G401 (cell line): ENCODE measurements around the gene ALKAL2. TPM values are rescaled to one million over a fixed set of nuclear protein-coding genes. Genes with fewer than 3 reads are reported as not detected.
A peak's percentile ranks its signal among the peaks of the same experiment; 100 is the strongest.

Source experiments
- DNase-seq: peaks from one replicate; pipeline ENCODE4 v3.0.0-alpha.2; 2015; ENCODE audit warnings: low spot score
- in situ Hi-C: cut with HindIII; loops from 2 replicates; pipeline ENCODE4 v1.10.0; 2016; ENCODE audit warnings: low sequenced_read_pairs, mixed read lengths
- total RNA-seq: library from RNA; depleted of rRNA; stranded (reverse); fragments of >200 nt; shearing (Covaris generic); gene quantifications from 2 replicates; pipeline ENCODE4 v1.2.3, GENCODE V29; 2014

ALKAL2 gene
- total RNA-seq, 1 experiment from 2014 or later: not detected

- in situ Hi-C loops: no loop called here
- no peak for DNase-seq
Observed at GRCh38 chr2:296354-296753, 8.5 kb upstream of the ALKAL2 start.

GRCh38 chr2:295090-295489 is 7.2 kb upstream of the ALKAL2 start:
- no peak for DNase-seq
- in situ Hi-C loops: no loop called here

GRCh38 chr2:290090-290722 is 2.3 kb upstream of the ALKAL2 start:
- peak; percentile 62 for DNase-seq
- in situ Hi-C loops: no loop called here

- in situ Hi-C loops: no loop called here
- DNase-seq: peak; percentile 10
Observed at GRCh38 chr2:289362-290089, 1.6 kb upstream of the ALKAL2 start.

GRCh38 chr2:288758-289361 is 969 bp upstream of the ALKAL2 start:
- in situ Hi-C loops: no loop called here
- DNase-seq: no peak

GRCh38 chr2:287471-287885 is 413 bp downstream of the ALKAL2 start:
- DNase-seq: no peak
- in situ Hi-C loops: no loop called here

- in situ Hi-C loops: no loop called here
- no peak for DNase-seq
Observed at GRCh38 chr2:286774-287392, 1.0 kb downstream of the ALKAL2 start.

GRCh38 chr2:286035-286434 is 1.9 kb downstream of the ALKAL2 start:
- no peak for DNase-seq

GRCh38 chr2:285531-285930 is 2.4 kb downstream of the ALKAL2 start:
- DNase-seq: no peak
- in situ Hi-C loops: no loop called here

More at GRCh38 chr2:286035-286434, 1.9 kb downstream of the ALKAL2 start:
- in situ Hi-C loops: no loop called here

GRCh38 chr2:284896-285492 is 2.9 kb downstream of the ALKAL2 start:
- in situ Hi-C loops: no loop called here
- DNase-seq: no peak

GRCh38 chr2:283996-284794 is 3.7 kb downstream of the ALKAL2 start:
- in situ Hi-C loops: no loop called here
- DNase-seq: no peak

GRCh38 chr2:282371-283263 is 5.3 kb downstream of the ALKAL2 start:
- no peak for DNase-seq
- in situ Hi-C loops: no loop called here

GRCh38 chr2:281381-281780 is 6.5 kb downstream of the ALKAL2 start:
- no peak for DNase-seq
- in situ Hi-C loops: no loop called here

GRCh38 chr2:280650-281110 is 7.2 kb downstream of the ALKAL2 start:
- in situ Hi-C loops: no loop called here
- no peak for DNase-seq

GRCh38 chr2:279956-280649 is 7.8 kb downstream of the ALKAL2 start:
- no peak for DNase-seq
- in situ Hi-C loops: no loop called here

- DNase-seq: no peak
- in situ Hi-C loops: no loop called here
Observed at GRCh38 chr2:279366-279765, 8.5 kb downstream of the ALKAL2 start.

- in situ Hi-C loops: no loop called here
- DNase-seq: no peak
Observed at GRCh38 chr2:278927-279320, 9.0 kb downstream of the ALKAL2 start.
